GM13977 (cell line): Measurements from ENCODE around the gene SMCHD1.
"Not testable (repeated sequence)": the region's sequence is repeated elsewhere in the genome, so short reads cannot be mapped to it uniquely, and the experiment has no call there.

Experiments
- DNase-seq: peaks from one replicate; pipeline ENCODE4 v3.0.0; 2012; ENCODE audit warnings: low spot score
- CTCF ChIP-seq: IDR thresholded peaks from 2 replicates; pipeline ENCODE4 v1.5.1; 2012; ENCODE audit warnings: mild to moderate bottlenecking, control low read depth; ENCODE audit not compliant: insufficient read depth; ENCODE audit errors: extremely low read depth, missing control alignments
- in situ Hi-C: fragments of 300-500 bp; cut with MboI; formaldehyde crosslinking; loops from one replicate; pipeline ENCODE4 v1.12.0; 2022; ENCODE audit warnings: low sequenced_read_pairs, low pct_unique_long_range_greater_than_20kb, mixed read lengths, inconsistent platforms; ENCODE audit not compliant: unreplicated experiment

SMCHD1 gene

GRCh38 chr18:2827061-2827460, 171.5 kb downstream of the SMCHD1 start:
- TF ChIP-seq CTCF: no peak
- in situ Hi-C loops: no loop called here
- no peak for DNase-seq

- DNase-seq, in situ Hi-C loops: not testable (repeated sequence)
These were observed 180.6 kb downstream of the SMCHD1 start for GRCh38 chr18:2836118-2836517.

GRCh38 chr18:2837290-2837689, 181.8 kb downstream of the SMCHD1 start:
- in situ Hi-C loops: not testable (repeated sequence)

GRCh38 chr18:2839202-2839601, 183.7 kb downstream of the SMCHD1 start:
- in situ Hi-C loops: no loop called here
- DNase-seq: no peak
- no peak for TF ChIP-seq CTCF

More at GRCh38 chr18:2837290-2837689, 181.8 kb downstream of the SMCHD1 start:
- not testable (repeated sequence) for DNase-seq

GRCh38 chr18:2840521-2840920, 185.0 kb downstream of the SMCHD1 start:
- no peak for TF ChIP-seq CTCF
- no peak for DNase-seq
- in situ Hi-C loops: no loop called here

- TF ChIP-seq CTCF: no peak
- DNase-seq: no peak
- in situ Hi-C loops: no loop called here
These were observed 187.6 kb downstream of the SMCHD1 start for GRCh38 chr18:2843146-2843545.

GRCh38 chr18:2845172-2845571, 189.6 kb downstream of the SMCHD1 start:
- in situ Hi-C loops: no loop called here
- DNase-seq: no peak
- TF ChIP-seq CTCF: no peak

- in situ Hi-C loops: no loop called here
- TF ChIP-seq CTCF: no peak
- DNase-seq: peak; percentile 87
These were observed 191.2 kb downstream of the SMCHD1 start, which contains the start of gene EMILIN2 for GRCh38 chr18:2846636-2847316. TSS of gene EMILIN2 (plus strand) at chr18:2847006. CDS start at chr18:2847189, 183 bp downstream.
